ENCODE results near the gene PIP5K1C. TPM values are rescaled to one million over a fixed set of nuclear protein-coding genes. Genes with fewer than 3 reads are reported as not detected.

The PIP5K1C gene
- total and polyA plus RNA-seq, 10 of the 15 experiments (the other 5 are each of a cell fraction or from before 2014, with no cell fraction given) = 0.39 to 19.6 (median 5.3) TPM

- TF ChIP-seq WRNIP1 (IDR thresholded peaks at IDR 0.05; ENCODE audit: borderline replicate concordance, low read depth, low read length) (no peak), HDAC6 (IDR thresholded peaks at IDR 0.05; ENCODE audit: unreplicated experiment) (peak; percentile 90), PML (IDR thresholded peaks at IDR 0.05; ENCODE audit: low read length) (peak; percentile 67; the same call in 1 of the 2 replicates), SIN3A (IDR thresholded peaks at IDR 0.05; ENCODE audit: low read depth, low read length) (peak; percentile 90), CHD1 (IDR thresholded peaks at IDR 0.05; ENCODE audit: low read depth, low read length) (no peak), MYC (IDR thresholded peaks at IDR 0.05; ENCODE audit: insufficient read depth, insufficient read length, insufficient replicate concordance, low read length, severe bottlenecking) (peak; percentile 98), TCF7 (IDR thresholded peaks at IDR 0.05; ENCODE audit: borderline replicate concordance) (no peak), EED (IDR thresholded peaks at IDR 0.05; ENCODE audit: low read depth) (0 out of 2 replicates have a peak, but pooled peaks have one; percentile 42), ZNF687 (IDR thresholded peaks at IDR 0.05) (no peak), TBL1XR1 (IDR thresholded peaks at IDR 0.05; ENCODE audit: low read depth, low read length) (no peak), ASH2L (IDR thresholded peaks at IDR 0.05; ENCODE audit: borderline replicate concordance, low read depth) (peak; percentile 92; the same call in 1 of the 2 replicates), ATF7 (IDR thresholded peaks at IDR 0.05; ENCODE audit: low read depth) (peak; percentile 43; the same call in 1 of the 2 replicates), TCF12 (IDR thresholded peaks at IDR 0.05; ENCODE audit: low read depth, low read length) (peak; percentile 37; the same call in 1 of the 2 replicates), BCLAF1 (IDR thresholded peaks at IDR 0.05) (no peak), RCOR1 (conservative IDR thresholded peaks at IDR 0.05; ENCODE audit: low read depth, low read length) (no peak), HDAC2 (IDR thresholded peaks at IDR 0.05) (no peak), BACH1 (IDR thresholded peaks at IDR 0.05; ENCODE audit: borderline replicate concordance) (peak; percentile 76; the same call in 1 of the 2 replicates), MTA3 (IDR thresholded peaks at IDR 0.05; ENCODE audit: borderline replicate concordance, low read length) (no peak), FOS (IDR thresholded peaks at IDR 0.05; ENCODE audit: borderline replicate concordance, extremely low read depth, insufficient read length) (peak; percentile 7), ESRRA (IDR thresholded peaks at IDR 0.05; ENCODE audit: low read length) (0 out of 2 replicates have a peak, but pooled peaks have one; percentile 21), NKRF (conservative IDR thresholded peaks at IDR 0.05) (peak; percentile 95), SUZ12 (IDR thresholded peaks at IDR 0.05; ENCODE audit: unreplicated experiment) (no peak)
These were observed 73.6 kb downstream of the PIP5K1C start, which contains the start of gene CACTIN (continued) for GRCh38 chr19:3626473-3627350.
